Endodermal cell (in vitro differentiated cells): ENCODE measurements around the gene GAGE12J. TPM values are rescaled to one million over a fixed set of nuclear protein-coding genes. Genes with fewer than 3 reads are reported as not detected.

ENCODE experiments used
- DNase-seq: peaks from one replicate; pipeline ENCODE4 v3.0.0-alpha.2; 2017
- H3K27ac ChIP-seq: 2 replicates; pipeline ENCODE4 v1.5.1; 2013; ENCODE audit warnings: mild to moderate bottlenecking, low read depth, low read length, moderate library complexity
- H3K27me3 ChIP-seq: 2 replicates; pipeline ENCODE4 v1.6.1; 2013; ENCODE audit warnings: mild to moderate bottlenecking, low read length, moderate library complexity; ENCODE audit not compliant: insufficient read depth, control insufficient read depth, poor library complexity, severe bottlenecking
- H3K36me3 ChIP-seq: 2 replicates; pipeline ENCODE4 v1.7.0; 2013; ENCODE audit warnings: mild to moderate bottlenecking, low read length, moderate library complexity; ENCODE audit not compliant: control insufficient read depth, insufficient read depth
- H3K4me1 ChIP-seq: one replicate; pipeline ENCODE4 v1.7.0; 2013; ENCODE audit warnings: low read length; ENCODE audit not compliant: control insufficient read depth, insufficient read depth
- H3K4me3 ChIP-seq: 2 replicates; pipeline ENCODE4 v1.5.1; 2013; ENCODE audit warnings: mild to moderate bottlenecking, low read length, moderate library complexity
- H3K9ac ChIP-seq: 2 replicates; pipeline ENCODE4 v1.6.1; 2013; ENCODE audit warnings: mild to moderate bottlenecking, low read length, moderate library complexity; ENCODE audit not compliant: poor library complexity, severe bottlenecking; ENCODE audit errors: extremely low read depth
- H3K9me3 ChIP-seq: 2 replicates; pipeline ENCODE4 v1.6.1; 2013; ENCODE audit warnings: mild to moderate bottlenecking, low read length, moderate library complexity; ENCODE audit not compliant: control insufficient read depth
- H3K27ac Mint-ChIP-seq: 2 replicates; pipeline ENCODE4 v1.8.0; 2020; ENCODE audit warnings: mixed read lengths
- H3K27me3 Mint-ChIP-seq: 2 replicates; pipeline ENCODE4 v1.8.0; 2021; ENCODE audit warnings: mild to moderate bottlenecking, mixed read lengths; ENCODE audit not compliant: insufficient read depth
- H3K36me3 Mint-ChIP-seq: 2 replicates; pipeline ENCODE4 v1.8.0; 2020; ENCODE audit warnings: low read depth, mixed read lengths
- H3K4me1 Mint-ChIP-seq: 2 replicates; pipeline ENCODE4 v1.8.0; 2020; ENCODE audit warnings: mixed read lengths
- H3K4me3 Mint-ChIP-seq: 2 replicates; pipeline ENCODE4 v1.8.0; 2020; ENCODE audit warnings: mild to moderate bottlenecking, moderate library complexity, mixed read lengths
- H3K9me3 Mint-ChIP-seq: 2 replicates; pipeline ENCODE4 v1.8.0; 2020; ENCODE audit warnings: mild to moderate bottlenecking, mixed read lengths
- CTCF ChIP-seq: fragments of 200-600 bp; sonication (generic); conservative IDR thresholded peaks from 2 replicates; pipeline ENCODE4 v1.5.0; 2021; ENCODE audit warnings: antibody characterized with exemption, mild to moderate bottlenecking
- WGBS, 2 experiments: methylation state at CpG; one replicate each; pipeline versions ENCODE4 v1.1.5 to v1.1.7; 2013; ENCODE audit warnings: missing lambda C conversion rate in 2 of 2, mixed read lengths in 1 of 2; ENCODE audit not compliant: insufficient coverage in 1 of 2, insufficient read length in 1 of 2; 5-methylcytosine and 5-hydroxymethylcytosine counted together
- total RNA-seq, 2 donors: library from RNA; stranded (reverse); fragmentation: NEBNext Ultra II Directional in 1 of 2; extraction: Animal tissue kit (Norgen Biotek cat#: 25700) in 1 of 2; gene quantifications; 2 replicates in 1 of 2; 3 replicates in 1 of 2; pipeline ENCODE4 v1.2.1, GENCODE V29; 2021

GAGE12J gene
- total RNA-seq, 2 donors from 2014 or later: not detected

GRCh38 chrX:49276207-49276606 lies 45.6 kb upstream of the GAGE12J start:
- H3K27me3 ChIP-seq: no peaks in the 10 kb centered on the region
- H3K36me3 Mint-ChIP-seq: peaks cover 2% of the 10 kb centered on the region
- no peak for DNase-seq
- no peak overlapping the region for H3K4me3 ChIP-seq
- WGBS, 2 experiments: 80% methylated on average over 1 of the region's 1 CpG; no CpG with 5 or more reads in 1 of the 2 experiments
- no peaks in the 10 kb centered on the region for H3K4me1 ChIP-seq
- H3K9ac ChIP-seq: no peak overlapping the region
- peaks cover 6% of the 10 kb centered on the region for H3K4me1 Mint-ChIP-seq
- TF ChIP-seq CTCF: no peak
- H3K27ac ChIP-seq: no peak overlapping the region
- H3K4me3 Mint-ChIP-seq: no peak overlapping the region
- H3K36me3 ChIP-seq: no peaks in the 10 kb centered on the region
- no peak overlapping the region for H3K27ac Mint-ChIP-seq
- H3K9me3 ChIP-seq: no peaks in the 10 kb centered on the region
- no peaks in the 10 kb centered on the region for H3K27me3 Mint-ChIP-seq
- peaks cover 73% of the 10 kb centered on the region for H3K9me3 Mint-ChIP-seq

GRCh38 chrX:49276671-49277534 lies 44.9 kb upstream of the GAGE12J start:
- 94 to 100% methylated on average over 4 to 19 of the region's 19 CpGs for WGBS, 2 experiments
- no peak overlapping the region for H3K27ac Mint-ChIP-seq

GRCh38 chrX:49277535-49277830 lies 44.4 kb upstream of the GAGE12J start:
- 100% methylated on average over 2 of the region's 3 CpGs; no CpG with 5 or more reads in 1 of the 2 experiments for WGBS, 2 experiments

More at GRCh38 chrX:49276671-49277534, 44.9 kb upstream of the GAGE12J start:
- no peaks in the 10 kb centered on the region for H3K36me3 Mint-ChIP-seq
- Histone ChIP-seq H3K4me3 (no peak overlapping the region), H3K36me3 (no peaks in the 10 kb centered on the region), H3K27me3 (no peaks in the 10 kb centered on the region), H3K9ac (no peak overlapping the region), H3K4me1 (no peaks in the 10 kb centered on the region), H3K27ac (no peak overlapping the region), H3K9me3 (no peaks in the 10 kb centered on the region)
- H3K4me3 Mint-ChIP-seq: no peak overlapping the region
- no peak for TF ChIP-seq CTCF
- no peaks in the 10 kb centered on the region for H3K27me3 Mint-ChIP-seq
- peaks cover 6% of the 10 kb centered on the region for H3K4me1 Mint-ChIP-seq
- DNase-seq: no peak
- H3K9me3 Mint-ChIP-seq: peaks cover 74% of the 10 kb centered on the region

More at GRCh38 chrX:49277535-49277830, 44.4 kb upstream of the GAGE12J start:
- Histone ChIP-seq H3K4me1 (no peaks in the 10 kb centered on the region), H3K27ac (no peak overlapping the region), H3K36me3 (no peaks in the 10 kb centered on the region), H3K4me3 (no peak overlapping the region), H3K9ac (no peak overlapping the region), H3K9me3 (no peaks in the 10 kb centered on the region), H3K27me3 (no peaks in the 10 kb centered on the region)
- H3K27ac Mint-ChIP-seq: no peak overlapping the region
- no peak overlapping the region for H3K4me3 Mint-ChIP-seq
- no peak for TF ChIP-seq CTCF
- peaks cover 6% of the 10 kb centered on the region for H3K4me1 Mint-ChIP-seq
- no peaks in the 10 kb centered on the region for H3K36me3 Mint-ChIP-seq
- H3K9me3 Mint-ChIP-seq: peaks cover 80% of the 10 kb centered on the region
- no peaks in the 10 kb centered on the region for H3K27me3 Mint-ChIP-seq
- DNase-seq: no peak
